Liver (tissue), 9 donors: ENCODE results near the gene SLC35B1. TPM values are rescaled to one million over a fixed set of nuclear protein-coding genes. Genes with fewer than 3 reads are reported as not detected.

Source experiments
- DNase-seq: peaks from one replicate; pipeline ENCODE4 v3.0.0-alpha.2; 2017; ENCODE audit warnings: low spot score
- H3K27ac ChIP-seq, 2 donors: one replicate each; pipeline ENCODE4 v1.7.0; 2013; ENCODE audit warnings: inconsistent platforms in 2 of 2, low read length in 2 of 2, control low read depth in 1 of 2, low read depth in 1 of 2, mild to moderate bottlenecking in 1 of 2
- H3K27me3 ChIP-seq, 4 donors: one replicate each; pipeline versions ENCODE4 v1.6.1 to v1.7.0; 2013; ENCODE audit warnings: low read length in 3 of 4, inconsistent platforms in 1 of 4, mild to moderate bottlenecking in 1 of 4, moderate library complexity in 1 of 4; ENCODE audit not compliant: control insufficient read depth in 4 of 4, insufficient read depth in 4 of 4
- H3K36me3 ChIP-seq, 4 donors: one replicate each; pipeline versions ENCODE4 v1.6.1 to v1.7.0; 2013; ENCODE audit warnings: low read length in 3 of 4, mild to moderate bottlenecking in 3 of 4, low read depth in 1 of 4, moderate library complexity in 1 of 4; ENCODE audit not compliant: control insufficient read depth in 4 of 4, insufficient read depth in 3 of 4
- H3K4me1 ChIP-seq, 4 donors: one replicate each; pipeline versions ENCODE4 v1.6.1 to v1.7.0; 2013; ENCODE audit warnings: low read length in 3 of 4, mild to moderate bottlenecking in 3 of 4, moderate library complexity in 1 of 4; ENCODE audit not compliant: control insufficient read depth in 4 of 4, insufficient read depth in 4 of 4
- H3K4me3 ChIP-seq, 3 donors: one replicate each; pipeline versions ENCODE4 v1.6.1 to v1.7.0; 2013; ENCODE audit warnings: low read length in 3 of 3, control low read depth in 1 of 3, low read depth in 1 of 3, mild to moderate bottlenecking in 1 of 3
- H3K9ac ChIP-seq, 2 donors: one replicate each; pipeline ENCODE4 v1.7.0; 2013; ENCODE audit warnings: low read length in 2 of 2, mild to moderate bottlenecking in 2 of 2, moderate library complexity in 2 of 2, control low read depth in 1 of 2, low read depth in 1 of 2
- H3K9me3 ChIP-seq, 4 donors: one replicate each; pipeline versions ENCODE4 v1.6.1 to v1.7.0; 2013; ENCODE audit warnings: low read length in 3 of 4; ENCODE audit not compliant: control insufficient read depth in 4 of 4
- EGR1 ChIP-seq, 2 donors: IDR thresholded peaks; 2 replicates each; pipeline ENCODE4 v1.6.1; 2016 to 2018; ENCODE audit warnings: antibody characterized with exemption in 2 of 2, low read depth in 2 of 2
- FOXA2 ChIP-seq: IDR thresholded peaks from 2 replicates; pipeline ENCODE4 v1.6.1; 2016; ENCODE audit warnings: antibody characterized with exemption
- GABPA ChIP-seq, 2 donors: IDR thresholded peaks in 1 of 2; conservative IDR thresholded peaks in 1 of 2; 2 replicates each; pipeline ENCODE4 v1.6.1; 2016; ENCODE audit warnings: antibody characterized with exemption in 2 of 2, mild to moderate bottlenecking in 1 of 2, moderate library complexity in 1 of 2
- HNF4G ChIP-seq: IDR thresholded peaks from 2 replicates; pipeline ENCODE4 v1.6.1; 2016; ENCODE audit warnings: antibody characterized with exemption
- JUND ChIP-seq, 2 donors: IDR thresholded peaks; 2 replicates each; pipeline ENCODE4 v1.6.1; 2016; ENCODE audit warnings: antibody characterized with exemption in 2 of 2
- NR2F2 ChIP-seq: IDR thresholded peaks from 2 replicates; pipeline ENCODE4 v1.6.1; 2016; ENCODE audit warnings: antibody characterized with exemption
- RXRA ChIP-seq, 2 donors: IDR thresholded peaks; 2 replicates each; pipeline ENCODE4 v1.6.1; 2017 to 2018; ENCODE audit warnings: antibody characterized with exemption in 2 of 2, mild to moderate bottlenecking in 1 of 2
- SP1 ChIP-seq: IDR thresholded peaks from 2 replicates; pipeline ENCODE4 v1.6.1; 2018; ENCODE audit warnings: antibody characterized with exemption, mild to moderate bottlenecking
- TAF1 ChIP-seq: conservative IDR thresholded peaks from 2 replicates; pipeline ENCODE4 v1.6.1; 2016; ENCODE audit warnings: antibody characterized with exemption, mild to moderate bottlenecking
- YY1 ChIP-seq: IDR thresholded peaks from 2 replicates; pipeline ENCODE4 v1.6.1; 2016; ENCODE audit warnings: antibody characterized with exemption, mild to moderate bottlenecking
- WGBS: extraction: QIAGEN DNeasy Blood & Tissue Kit; methylation state at CpG from one replicate; pipeline ENCODE4 v1.1.7; 2013; 5-methylcytosine and 5-hydroxymethylcytosine counted together
- polyA plus RNA-seq, 2 donors: library from polyadenylated mRNA; stranded (reverse) in 1 of 2; unstranded in 1 of 2; fragments of 200-250 nt in 1 of 2; fragments of >200 nt in 1 of 2; fragmentation: Nextera tagmentation in 1 of 2; extraction: Ambion mirVana in 1 of 2; gene quantifications; one replicate each; pipeline versions ENCODE4 v1.2.1 to v1.2.3, GENCODE V29; 2013 to 2015
- total RNA-seq, 2 donors: library from RNA; depleted of rRNA; stranded (reverse); fragments of >200 nt; gene quantifications; one replicate each; pipeline ENCODE4 v1.2.3, GENCODE V29; 2014
- TF ChIP-seq, protein P1 (sequence below): IDR thresholded peaks from 2 replicates; pipeline ENCODE4 v1.6.1; 2016; ENCODE audit warnings: antibody characterized with exemption, mild to moderate bottlenecking
- donor health status: healthy.
- donor health status: healthy.
- donor health status: healthy.
- donor health status: healthy.
- donor health status: healthy.

SLC35B1 gene
- total and polyA plus RNA-seq, 4 donors, result 29.8 to 90.1 (median 76.8) TPM

DNA sequence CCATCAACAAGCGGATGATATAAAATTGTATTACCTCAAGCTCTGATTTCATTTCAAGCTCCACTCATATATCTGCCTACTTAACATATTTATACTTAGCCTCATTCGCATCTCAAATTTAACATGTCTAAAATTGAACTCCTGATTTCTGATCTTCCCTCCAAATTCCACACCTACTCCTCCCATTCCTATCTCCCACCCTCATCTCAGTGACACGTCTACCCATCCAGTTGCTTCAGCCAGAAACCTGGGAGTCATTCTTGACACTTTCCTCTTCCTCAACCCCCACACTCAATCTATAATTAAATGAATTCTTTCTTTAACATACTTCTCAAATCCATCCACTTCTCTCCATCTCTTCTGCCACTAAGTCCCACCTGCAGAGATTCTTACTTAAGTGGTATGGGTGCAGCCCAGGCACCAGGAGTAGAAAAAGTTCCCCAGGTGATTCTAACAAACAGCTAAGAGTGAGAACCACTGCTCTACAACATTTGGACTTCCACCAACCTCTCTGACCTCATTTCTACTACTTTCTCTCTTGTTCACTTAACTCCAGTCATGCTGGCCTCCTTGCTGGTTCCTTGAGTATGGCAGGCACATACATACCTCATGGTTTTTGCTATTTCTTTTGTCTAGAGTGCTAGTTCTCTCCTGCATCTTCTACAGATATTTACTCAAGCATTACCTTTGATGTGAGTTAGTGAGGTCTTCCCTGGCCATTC, 47.9 kb downstream of the SLC35B1 start:
- no peak overlapping the region for H3K9ac ChIP-seq
- no peaks in the 10 kb centered on the region for H3K36me3 ChIP-seq
- no peaks in the 10 kb centered on the region for H3K27me3 ChIP-seq
- DNase-seq, result no peak
- WGBS, result 96% methylated on average over 3 of the region's 3 CpGs
- H3K4me3 ChIP-seq, result no peak overlapping the region
- TF ChIP-seq TAF1, result no peak
- TF ChIP-seq EGR1 (IDR thresholded peaks at IDR 0.05; ENCODE audit: low read depth in 2 of 2), result no peak
- TF ChIP-seq SP1, result no peak
- TF ChIP-seq NR2F2, result no peak
- H3K27ac ChIP-seq, result no peak overlapping the region
- no peaks in the 10 kb centered on the region for H3K4me1 ChIP-seq
- no peaks in the 10 kb centered on the region for H3K9me3 ChIP-seq

DNA sequence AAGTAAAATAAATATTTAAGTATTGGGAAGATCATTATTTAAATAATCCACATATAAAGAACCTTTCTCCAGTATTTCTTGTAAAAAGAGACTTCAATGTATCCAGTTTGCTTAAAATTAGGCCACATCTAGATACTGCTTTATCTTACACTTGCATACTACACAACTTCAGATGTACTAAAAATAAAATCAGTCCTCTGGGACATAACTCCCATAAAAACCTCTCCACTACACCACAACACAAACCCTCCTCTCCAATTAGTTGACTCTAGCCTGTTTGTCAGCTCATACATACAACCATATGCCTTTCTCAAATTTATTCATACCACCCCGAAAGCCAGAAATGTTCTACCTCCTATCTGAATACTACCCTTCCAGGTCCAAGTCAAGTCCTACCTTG, 51.5 kb downstream of the SLC35B1 start:
- H3K4me1 ChIP-seq, result peaks cover 0 to 4% (median 2%) of the 10 kb centered on the region in 4 donors
- no peak overlapping the region for H3K27ac ChIP-seq
- DNase-seq, result no peak
- TF ChIP-seq EGR1 (IDR thresholded peaks at IDR 0.05; ENCODE audit: low read depth in 2 of 2) (no peak), RXRA (IDR thresholded peaks at IDR 0.05) (no peak), FOXA2 (no peak), SP1 (no peak), GABPA (IDR thresholded peaks at IDR 0.05 in 1 of 2, conservative IDR thresholded peaks at IDR 0.05 in 1 of 2) (no peak), TAF1 (no peak), HNF4G (no peak), YY1 (no peak), JUND (IDR thresholded peaks at IDR 0.05) (no peak)
- TF ChIP-seq, protein P1, sequence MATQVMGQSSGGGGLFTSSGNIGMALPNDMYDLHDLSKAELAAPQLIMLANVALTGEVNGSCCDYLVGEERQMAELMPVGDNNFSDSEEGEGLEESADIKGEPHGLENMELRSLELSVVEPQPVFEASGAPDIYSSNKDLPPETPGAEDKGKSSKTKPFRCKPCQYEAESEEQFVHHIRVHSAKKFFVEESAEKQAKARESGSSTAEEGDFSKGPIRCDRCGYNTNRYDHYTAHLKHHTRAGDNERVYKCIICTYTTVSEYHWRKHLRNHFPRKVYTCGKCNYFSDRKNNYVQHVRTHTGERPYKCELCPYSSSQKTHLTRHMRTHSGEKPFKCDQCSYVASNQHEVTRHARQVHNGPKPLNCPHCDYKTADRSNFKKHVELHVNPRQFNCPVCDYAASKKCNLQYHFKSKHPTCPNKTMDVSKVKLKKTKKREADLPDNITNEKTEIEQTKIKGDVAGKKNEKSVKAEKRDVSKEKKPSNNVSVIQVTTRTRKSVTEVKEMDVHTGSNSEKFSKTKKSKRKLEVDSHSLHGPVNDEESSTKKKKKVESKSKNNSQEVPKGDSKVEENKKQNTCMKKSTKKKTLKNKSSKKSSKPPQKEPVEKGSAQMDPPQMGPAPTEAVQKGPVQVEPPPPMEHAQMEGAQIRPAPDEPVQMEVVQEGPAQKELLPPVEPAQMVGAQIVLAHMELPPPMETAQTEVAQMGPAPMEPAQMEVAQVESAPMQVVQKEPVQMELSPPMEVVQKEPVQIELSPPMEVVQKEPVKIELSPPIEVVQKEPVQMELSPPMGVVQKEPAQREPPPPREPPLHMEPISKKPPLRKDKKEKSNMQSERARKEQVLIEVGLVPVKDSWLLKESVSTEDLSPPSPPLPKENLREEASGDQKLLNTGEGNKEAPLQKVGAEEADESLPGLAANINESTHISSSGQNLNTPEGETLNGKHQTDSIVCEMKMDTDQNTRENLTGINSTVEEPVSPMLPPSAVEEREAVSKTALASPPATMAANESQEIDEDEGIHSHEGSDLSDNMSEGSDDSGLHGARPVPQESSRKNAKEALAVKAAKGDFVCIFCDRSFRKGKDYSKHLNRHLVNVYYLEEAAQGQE, result no peak
- no peak overlapping the region for H3K9ac ChIP-seq
- no peaks in the 10 kb centered on the region for H3K9me3 ChIP-seq
- no peak overlapping the region for H3K4me3 ChIP-seq
- 99% methylated on average over 1 of the region's 1 CpG for WGBS
- H3K36me3 ChIP-seq, result no peaks in the 10 kb centered on the region
- no peaks in the 10 kb centered on the region for H3K27me3 ChIP-seq

Other genes with a start within 250 kb of the SLC35B1 start
- 10 to 100 TPM; 10.7 to 11.0 TPM for gene NGFR, start 212.7 kb downstream of the SLC35B1 start, total RNA-seq
- gene NGFR, start 212.7 kb downstream of the SLC35B1 start, polyA plus RNA-seq, result 10 to 100 TPM in 1 of 2 donors, 1 to 10 TPM in 1; 6.9 to 10.3 TPM
- under 1 TPM in 1 of 2 donors, not detected in 1; 0.17 TPM for gene NXPH3, start 132.1 kb downstream of the SLC35B1 start, total RNA-seq
- gene NXPH3, start 132.1 kb downstream of the SLC35B1 start, polyA plus RNA-seq, result under 1 TPM in 1 of 2 donors, not detected in 1; 0.22 TPM
- 10 to 100 TPM; 48.6 to 50.8 TPM for gene SPOP, start 29.9 kb downstream of the SLC35B1 start, total RNA-seq
- 10 to 100 TPM; 21.6 to 36.3 TPM for gene SPOP, start 29.9 kb downstream of the SLC35B1 start, polyA plus RNA-seq
- 10 to 100 TPM in 1 of 2 donors, 1 to 10 TPM in 1; 6.4 to 39.3 TPM for gene FAM117A, start 56.2 kb upstream of the SLC35B1 start, total RNA-seq
- gene FAM117A, start 56.2 kb upstream of the SLC35B1 start, polyA plus RNA-seq, result 1 to 10 TPM; 4.5 to 4.6 TPM
- 10 to 100 TPM; 19.1 to 24.2 TPM for gene KAT7, start 80.7 kb upstream of the SLC35B1 start, total RNA-seq
- 1 to 10 TPM; 6.1 to 6.2 TPM for gene KAT7, start 80.7 kb upstream of the SLC35B1 start, polyA plus RNA-seq
- not detected for gene TAC4, start 140.1 kb upstream of the SLC35B1 start, total RNA-seq
- not detected for gene TAC4, start 140.1 kb upstream of the SLC35B1 start, polyA plus RNA-seq